Pulmonary artery endothelial cell (primary cell): ENCODE data around the gene SAE1. TPM values are rescaled to one million over a fixed set of nuclear protein-coding genes. Genes with fewer than 3 reads are reported as not detected.
A peak's percentile ranks its signal among the peaks of the same experiment; 100 is the strongest.
"Not testable (repeated sequence)": the region's sequence is repeated elsewhere in the genome, so short reads cannot be mapped to it uniquely, and the experiment has no call there.

Experiments
- DNase-seq: peaks from one replicate; pipeline ENCODE4 v3.0.0-alpha.2; 2011; ENCODE audit warnings: low read depth, low spot score
- total RNA-seq: library from RNA; depleted of rRNA; stranded (reverse); fragments of >200 nt; gene quantifications from 2 replicates; pipeline ENCODE4 v1.2.3, GENCODE V29; 2014

Gene SAE1
- total RNA-seq, result 210 and 246 TPM in 2 replicates

DNA sequence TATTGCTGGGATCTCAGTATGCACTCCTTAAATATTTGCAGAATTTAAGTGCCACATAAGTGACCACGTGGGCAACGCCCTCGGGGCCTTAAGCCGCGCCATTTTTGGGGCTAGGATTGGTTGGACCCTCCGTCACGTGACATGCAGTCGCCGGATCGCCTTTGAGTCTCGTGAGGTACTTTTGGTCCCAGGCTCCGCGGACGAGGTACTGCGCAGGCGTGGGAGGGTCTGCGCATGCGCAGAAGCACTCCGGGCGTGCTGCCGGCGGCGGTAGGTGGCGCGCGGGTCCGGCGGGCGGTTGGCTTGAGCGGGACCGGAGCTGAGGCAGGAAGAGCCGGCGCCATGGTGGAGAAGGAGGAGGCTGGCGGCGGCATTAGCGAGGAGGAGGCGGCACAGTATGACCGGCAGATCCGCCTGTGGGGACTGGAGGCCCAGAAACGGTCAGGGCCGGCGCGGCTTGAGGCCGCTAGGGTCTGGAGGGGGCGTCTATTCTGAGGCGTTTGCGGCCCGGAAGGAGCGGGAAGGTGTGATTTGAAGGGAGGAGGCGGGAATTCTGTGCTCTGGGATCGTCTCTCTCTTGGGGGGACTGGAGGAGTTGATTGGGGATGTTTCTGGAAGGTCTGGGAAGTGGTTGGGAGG is at the start of gene SAE1:
Gene SAE1, plus strand, starts transcription at position 247 of the 639 bp plus-strand sequence. Its CDS starts 96 bp downstream, at position 343.
- peak; percentile 94 for DNase-seq

DNA sequence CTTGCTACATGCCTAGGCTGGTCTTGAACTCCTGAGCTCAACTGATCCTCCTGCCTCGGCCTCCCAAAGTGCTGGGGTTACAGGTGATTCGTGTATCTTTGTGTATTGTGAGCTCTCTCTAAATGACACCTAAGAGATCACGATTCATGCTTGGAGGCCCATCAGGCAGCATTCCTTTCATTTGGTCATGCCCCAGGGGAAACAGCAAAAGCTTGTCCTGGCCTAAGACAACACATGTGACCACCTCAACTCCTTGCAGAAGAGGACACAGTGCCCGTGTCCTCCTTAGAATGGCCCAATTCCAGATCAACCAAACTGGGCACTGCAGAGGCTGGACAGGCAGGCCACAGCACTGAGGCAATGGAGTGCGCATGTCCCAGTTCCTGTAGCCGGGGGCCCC is 49.5 kb upstream of the SAE1 start:
- no peak for DNase-seq

DNA sequence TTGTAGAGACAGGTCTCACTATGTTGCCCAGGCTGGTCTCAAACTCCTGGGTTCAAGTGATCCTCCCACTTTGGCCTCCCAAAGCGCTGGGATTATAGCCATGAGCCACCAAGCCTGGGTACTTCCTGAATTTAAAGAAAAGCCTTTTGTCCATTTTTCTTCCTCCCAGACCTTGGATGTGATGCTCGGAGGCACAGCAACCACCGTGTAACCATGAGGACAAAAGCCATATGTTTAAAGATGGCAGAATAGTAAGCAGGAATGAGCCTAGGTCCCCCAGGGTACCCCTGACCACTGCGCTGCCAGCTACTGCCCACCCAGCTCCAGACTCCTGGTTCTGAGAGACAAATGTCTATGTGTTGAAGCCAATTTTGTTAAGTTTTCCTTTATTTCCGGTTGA is 48.1 kb upstream of the SAE1 start:
- DNase-seq, result no peak

DNA sequence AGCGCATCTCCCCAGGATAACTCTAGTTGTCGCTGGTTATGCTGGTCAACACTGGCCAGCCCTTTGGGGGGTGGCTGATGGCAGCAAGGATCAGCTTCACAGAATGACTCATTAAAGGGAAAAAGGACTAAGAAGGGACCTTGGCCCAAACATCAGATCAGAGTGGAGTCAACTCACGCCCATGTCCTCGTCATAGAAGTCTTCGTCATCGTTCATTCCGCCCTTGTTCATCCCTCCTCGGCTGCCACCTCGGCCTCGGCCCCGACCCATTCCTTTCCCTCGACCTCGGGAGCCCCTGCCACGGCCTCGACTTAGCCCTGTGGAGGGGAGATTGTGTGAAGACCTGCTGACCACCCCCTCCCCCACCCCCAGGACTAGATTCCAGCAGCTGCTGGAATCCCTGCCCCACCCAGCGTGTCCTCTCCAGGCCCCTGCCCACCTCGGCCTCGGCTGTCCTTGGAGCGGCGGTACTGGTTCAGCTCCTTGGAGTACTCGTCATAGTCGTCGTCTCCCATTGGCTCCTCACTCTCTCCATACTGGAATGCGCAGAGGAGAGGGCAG is 45.7 kb upstream of the SAE1 start:
- no peak for DNase-seq

DNA sequence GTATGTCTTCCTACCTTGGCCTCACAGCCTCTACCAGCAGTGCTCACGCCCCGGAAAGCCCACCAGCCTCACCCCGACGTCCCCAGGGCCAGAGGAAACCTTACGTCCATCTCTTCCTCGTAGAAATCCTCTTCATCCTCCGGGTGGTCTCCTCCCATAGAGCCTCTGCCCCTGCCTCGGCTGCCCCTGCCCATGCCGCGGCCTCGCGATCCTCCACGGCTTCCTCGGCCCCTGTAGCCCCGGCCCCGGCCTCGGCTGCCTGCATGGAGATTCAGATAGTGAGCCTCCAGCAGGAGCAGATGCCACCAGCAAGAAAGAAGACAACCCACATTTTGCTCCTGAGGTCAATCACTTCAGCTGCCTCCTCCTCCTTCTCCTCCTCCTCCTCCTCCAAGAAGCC is 44.4 kb upstream of the SAE1 start:
- DNase-seq, result no peak

DNA sequence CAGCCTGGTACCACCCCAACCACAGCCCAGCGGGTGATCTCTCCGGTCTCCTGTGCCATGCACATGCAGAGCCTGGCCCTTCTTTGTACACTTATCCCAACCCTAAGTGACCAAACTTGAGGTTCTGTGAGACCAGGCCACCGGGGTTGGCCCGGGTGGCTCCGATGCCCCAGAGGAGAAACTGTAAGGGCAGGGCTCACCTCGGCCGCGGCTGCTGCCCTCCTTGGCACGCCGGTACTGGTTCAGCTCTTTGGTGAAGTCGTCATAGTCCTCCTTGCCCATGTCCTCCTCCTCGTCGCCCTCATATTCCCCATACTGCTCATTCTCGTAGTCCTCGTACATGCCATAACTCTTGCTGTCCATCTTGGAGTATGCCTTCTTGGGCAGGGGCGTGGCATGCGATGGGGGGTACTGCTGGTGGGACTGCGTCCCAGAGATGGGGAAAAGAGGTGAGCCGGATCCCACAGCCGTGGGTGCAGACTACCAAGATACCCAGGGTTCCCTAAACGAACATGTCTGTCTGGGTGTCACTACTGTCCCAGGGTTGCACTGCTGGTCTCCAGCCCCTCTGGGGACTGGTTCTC is 40.8 kb upstream of the SAE1 start:
- no peak for DNase-seq

DNA sequence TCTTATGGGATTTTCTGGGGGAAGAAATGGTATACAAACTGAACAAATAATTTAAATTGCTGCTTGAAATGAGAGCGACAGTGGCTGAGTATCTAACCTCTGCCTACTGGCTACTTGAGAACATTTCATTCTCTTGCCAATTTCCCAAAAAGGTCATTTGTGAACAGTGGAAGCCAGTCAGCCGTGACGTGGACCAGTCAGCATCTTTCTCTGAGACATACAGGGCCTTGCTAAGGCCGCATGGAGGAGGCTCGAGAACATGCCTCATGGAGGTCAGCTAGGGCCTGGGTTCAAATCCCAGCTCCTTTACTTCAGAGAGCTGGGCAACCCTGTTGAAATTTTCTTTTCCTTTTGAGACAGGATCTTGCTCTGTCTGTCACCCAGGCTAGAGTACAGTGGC is 37.4 kb upstream of the SAE1 start:
- DNase-seq, result no peak

DNA sequence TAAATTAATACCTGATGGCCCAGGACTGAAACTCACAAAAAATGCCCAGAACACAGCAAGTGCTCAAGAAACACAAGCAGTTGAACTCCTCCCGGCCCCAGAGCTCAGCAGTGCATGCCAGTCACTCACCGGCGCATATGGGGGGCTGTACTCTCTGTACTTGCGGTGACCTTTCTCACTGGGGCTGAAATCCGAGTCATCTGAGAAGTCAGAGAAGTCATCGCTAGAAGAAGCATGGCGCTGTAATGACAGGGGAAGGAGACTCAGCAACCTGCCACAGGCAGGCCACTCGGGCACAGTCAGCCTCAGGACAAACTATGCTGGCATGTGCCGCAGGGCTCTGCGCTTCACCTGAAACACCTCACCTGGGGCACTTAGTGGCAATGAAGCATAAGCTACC is 36.8 kb upstream of the SAE1 start:
- DNase-seq, result no peak

DNA sequence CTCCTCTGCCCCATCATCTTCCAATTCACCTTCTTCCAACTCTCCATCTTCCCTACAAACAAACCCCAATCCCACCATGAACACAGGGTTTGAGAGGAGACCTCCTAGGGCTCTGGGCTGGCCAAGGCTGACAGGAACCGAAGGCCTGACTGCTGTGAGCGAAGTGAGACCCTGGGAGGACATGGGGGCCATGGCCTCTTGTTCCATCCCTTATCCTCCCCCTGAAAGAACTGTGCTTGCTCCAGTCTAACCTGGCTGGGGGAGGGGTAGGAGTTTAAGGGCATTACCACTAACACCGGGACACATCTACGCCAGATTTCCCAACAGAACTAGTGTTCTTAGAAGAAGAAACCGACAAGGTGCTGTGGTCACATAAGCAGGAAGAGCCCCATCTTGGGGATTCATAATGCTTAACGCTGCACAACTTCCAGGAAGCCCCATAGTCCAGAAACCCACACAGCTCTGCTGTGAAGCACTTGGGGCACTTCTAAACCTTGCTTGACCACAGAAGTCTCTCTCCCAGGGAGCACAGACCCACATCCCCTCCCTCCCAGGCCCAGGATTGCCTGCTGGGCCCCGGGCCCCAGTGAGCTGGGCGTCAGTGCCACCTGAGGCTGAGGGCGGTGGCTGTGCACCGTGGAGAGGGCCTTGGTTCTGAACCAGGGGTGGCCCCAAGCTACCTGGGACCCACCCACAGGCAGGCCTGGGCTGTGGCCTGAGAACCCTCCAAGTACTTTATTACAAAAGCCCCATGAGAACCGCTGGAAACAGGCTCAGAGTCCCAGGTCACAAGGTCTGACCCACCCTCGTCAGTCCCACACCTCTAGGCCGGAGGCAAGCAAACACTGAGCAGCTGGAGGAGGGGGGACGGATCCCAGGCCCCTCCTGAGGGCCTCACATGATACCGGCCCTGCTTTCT is 35.8 kb upstream of the SAE1 start:
- no peak for DNase-seq

DNA sequence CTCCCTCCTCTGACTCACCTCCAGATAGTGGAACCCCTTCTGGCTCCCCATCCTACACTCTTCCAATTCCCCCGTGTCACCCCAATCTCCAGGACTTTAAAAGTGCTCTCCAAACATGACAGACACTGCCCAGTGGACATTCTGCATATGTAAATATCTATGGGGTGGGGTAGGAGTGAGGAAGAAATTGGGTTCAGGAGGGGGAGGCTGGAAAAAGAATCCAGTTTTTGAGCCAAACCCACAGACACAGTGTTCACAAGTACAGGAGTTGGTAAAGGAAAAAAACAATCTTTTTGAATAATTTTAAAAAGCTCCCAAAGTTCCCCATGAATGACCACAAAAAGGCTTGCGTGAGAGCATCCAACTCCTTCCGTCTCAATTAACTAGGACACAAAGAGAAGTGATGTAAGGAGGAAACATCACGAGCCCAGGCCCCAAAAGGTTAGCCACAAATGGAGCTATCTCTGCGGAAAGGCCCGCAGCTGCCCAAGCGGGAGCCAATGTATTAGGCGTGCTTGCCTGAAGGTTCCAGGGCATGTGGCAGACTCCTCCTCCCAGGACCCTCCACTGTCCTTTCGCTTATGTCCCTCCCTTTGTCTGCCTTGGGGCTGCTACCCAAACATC is 35.0 kb upstream of the SAE1 start:
- DNase-seq, result no peak

DNA sequence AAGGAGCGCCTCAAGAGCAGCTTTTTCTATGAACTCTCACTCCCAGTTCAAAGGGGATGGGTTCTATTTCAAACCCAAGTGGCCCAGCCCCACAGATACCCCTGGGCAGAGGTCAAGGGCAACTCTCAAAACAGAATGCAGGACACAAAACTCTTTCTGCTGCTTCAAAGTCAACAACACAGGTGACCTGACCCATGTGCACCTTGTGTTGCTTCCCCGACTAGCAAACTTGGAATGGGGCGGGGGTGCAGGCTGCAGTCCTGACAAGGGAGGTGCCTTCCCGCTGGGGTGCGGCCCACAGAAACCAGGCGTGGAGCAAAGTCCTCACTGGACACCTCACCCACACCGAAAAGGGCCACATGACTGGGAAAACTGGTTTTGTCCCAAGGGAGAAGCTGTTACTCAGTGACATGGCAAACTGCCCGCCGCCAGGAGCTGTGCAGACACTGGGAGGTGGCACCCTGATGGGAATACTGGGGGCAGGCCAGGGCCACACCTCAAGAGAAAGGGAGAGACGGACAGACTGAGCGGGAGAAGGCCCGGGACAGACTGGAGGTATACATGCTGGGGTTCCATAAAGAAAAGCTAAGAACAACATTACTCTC is 34.4 kb upstream of the SAE1 start:
- no peak for DNase-seq

DNA sequence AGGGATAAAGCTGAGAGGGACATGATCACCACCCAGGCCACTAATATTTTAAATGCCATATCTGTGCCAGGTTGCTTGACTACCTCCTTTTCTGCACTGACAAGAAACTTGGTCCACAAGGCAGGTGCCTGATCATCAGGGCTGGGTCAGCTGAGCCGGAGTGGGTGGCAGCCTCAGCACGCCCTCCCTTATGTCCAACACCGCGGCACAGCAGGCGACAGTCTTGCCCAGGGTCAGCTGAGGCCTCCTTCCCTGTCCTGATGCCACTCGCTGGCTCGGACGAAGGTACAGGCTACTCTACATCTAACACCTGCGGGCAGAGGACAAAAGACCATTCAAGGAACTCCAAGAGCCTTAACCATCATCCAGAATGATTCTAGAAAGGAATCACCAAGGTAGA is 33.9 kb upstream of the SAE1 start:
- no peak for DNase-seq

DNA sequence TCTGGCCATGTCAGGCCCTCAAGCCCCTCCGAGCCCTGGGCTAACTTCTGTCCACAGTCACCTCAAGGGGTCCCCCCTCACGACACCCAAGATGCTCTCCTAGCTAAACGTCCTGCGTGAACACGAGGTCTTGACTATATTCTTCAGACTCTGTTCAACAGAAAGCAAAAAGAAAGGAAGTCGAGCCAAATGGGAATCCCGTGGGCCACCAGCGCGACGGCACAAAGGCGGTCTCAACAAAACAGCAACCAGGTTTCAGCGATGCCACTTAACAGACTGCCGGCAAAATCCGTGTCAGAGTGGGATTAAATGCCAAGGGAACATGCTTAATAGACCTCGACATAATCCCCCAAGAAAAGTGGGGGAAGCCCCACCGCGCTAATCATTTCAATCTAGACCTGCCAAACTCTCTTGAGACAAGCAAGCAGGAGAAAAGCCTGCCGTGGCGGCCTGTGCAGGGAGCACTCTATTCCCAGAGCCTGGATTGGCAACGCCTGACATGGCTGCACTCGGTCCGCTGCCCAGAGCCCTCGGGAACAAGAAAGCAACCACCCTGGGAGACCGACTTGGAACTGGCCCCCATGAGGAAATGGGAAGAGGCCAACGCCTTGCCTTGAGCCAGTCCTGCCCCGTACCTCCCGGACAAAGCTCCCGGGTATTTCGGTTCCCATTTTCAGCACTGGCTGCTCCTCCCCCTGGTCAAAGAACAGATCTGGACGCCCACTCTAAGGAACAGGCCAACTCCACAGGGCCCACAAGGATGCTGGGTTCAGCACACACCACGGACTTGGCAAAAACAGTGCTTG is 33.0 kb upstream of the SAE1 start:
- no peak for DNase-seq

DNA sequence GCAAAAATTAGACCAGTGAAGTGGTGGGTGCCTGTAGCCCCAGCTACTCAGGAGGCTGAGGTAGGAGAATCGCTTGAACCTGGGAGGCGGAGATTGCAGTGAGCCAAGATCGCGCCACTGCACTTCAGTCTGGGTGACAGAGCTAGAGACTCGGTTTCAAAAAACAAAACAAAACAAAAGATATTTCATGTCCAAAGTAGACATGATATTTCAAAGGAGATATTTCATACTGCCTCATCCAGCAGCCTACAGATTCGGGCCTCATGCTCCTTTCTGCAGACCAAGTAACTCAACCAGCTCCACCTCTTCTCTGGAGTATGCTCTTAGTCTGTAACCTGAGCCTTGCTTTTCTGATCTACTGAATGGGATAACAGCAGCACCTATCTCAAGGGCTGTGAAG is 32.0 kb upstream of the SAE1 start:
- DNase-seq, result no peak

DNA sequence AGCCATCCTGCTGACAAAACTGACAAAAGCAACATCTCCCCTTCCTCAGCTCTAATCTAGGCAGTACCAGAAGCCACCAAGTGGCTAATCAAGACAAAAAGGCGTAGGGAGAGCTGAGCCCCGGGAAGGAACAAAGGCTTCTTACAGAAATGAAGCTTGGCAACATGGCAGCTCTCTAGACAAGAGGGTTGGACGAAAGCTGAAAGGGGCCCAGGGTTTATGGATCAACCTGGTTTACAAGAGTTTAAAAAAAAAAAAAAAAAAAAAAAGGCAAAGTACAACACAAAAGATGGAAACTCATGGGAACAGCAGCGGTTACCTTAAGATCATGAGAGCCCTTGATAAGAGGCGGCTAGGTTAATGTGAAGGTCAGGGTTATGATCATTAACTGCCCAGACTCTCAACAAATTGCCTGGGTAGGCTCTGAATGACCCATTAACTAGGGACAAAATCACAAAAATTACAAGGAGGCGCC is 31.0 kb upstream of the SAE1 start:
- no peak for DNase-seq

DNA sequence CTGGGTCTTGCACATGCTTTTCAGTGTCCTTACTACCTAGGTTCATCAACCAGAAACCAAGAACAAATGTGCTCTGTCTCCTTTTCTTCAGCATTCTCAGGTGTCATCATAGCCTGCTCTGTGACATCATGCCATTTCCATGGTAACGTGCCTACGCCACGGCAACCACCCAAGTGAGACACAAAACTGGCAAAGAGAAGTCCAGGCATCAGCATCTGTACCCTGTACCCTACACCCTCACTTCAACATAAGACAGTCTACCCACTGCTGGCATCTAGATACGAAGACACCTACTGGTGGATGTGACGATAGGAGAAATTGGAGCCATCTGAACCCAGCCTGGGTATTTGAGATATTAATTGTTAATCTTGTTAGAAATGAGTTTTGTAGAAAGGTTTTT is 30.3 kb upstream of the SAE1 start:
- no peak for DNase-seq

DNA sequence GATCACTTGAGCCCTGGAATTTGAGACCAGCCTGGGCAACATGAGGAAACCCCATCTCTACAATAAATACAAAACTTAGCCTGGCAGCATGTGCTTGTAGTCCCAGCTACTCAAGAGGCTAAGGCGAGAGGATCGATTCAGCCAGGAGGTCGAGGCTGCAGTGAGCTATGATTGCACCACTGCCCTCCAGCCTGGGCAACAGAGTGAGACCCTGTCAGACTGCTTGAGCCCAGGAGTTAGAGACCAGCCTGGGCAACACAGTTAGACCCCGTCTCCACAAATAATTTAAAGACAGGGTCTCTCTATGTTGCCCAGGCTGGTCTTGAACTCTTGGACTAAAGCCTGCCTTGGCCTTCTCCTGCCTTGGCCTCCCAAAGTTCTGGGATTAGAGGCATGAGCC is 29.5 kb upstream of the SAE1 start:
- DNase-seq, result not testable (repeated sequence)

DNA sequence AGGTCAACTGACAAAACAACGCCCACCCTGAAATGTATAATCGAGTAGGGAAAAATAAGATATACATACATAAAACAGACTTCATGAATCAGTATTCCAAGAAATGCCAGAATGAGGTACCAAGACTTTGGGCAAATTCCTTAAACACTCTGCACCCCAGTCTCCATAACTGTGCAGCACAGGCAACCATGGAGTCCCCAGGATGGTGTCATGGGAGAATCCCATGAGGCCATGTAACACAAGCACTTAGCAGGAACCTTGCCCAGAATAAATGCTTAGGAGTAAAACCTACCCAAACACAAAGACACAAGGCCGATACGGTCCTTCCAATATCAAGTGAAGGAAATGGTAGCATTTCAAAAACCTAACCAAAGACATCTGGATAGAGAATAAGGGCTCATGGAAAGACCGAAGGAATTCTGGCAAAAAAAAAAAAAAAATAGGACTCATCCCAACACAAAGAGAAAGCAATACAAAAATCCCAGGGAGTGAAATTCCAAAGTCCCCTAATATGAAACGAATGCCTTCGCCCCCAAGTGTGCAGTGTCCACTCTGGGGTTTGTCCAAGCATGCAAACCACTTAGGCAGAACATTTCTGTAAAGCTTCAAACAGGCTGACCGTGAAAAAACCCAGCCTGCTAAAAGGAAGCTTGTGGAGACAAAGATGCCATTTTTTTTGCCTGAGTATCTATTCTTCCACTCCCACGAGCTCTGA is 28.1 kb upstream of the SAE1 start:
- no peak for DNase-seq

DNA sequence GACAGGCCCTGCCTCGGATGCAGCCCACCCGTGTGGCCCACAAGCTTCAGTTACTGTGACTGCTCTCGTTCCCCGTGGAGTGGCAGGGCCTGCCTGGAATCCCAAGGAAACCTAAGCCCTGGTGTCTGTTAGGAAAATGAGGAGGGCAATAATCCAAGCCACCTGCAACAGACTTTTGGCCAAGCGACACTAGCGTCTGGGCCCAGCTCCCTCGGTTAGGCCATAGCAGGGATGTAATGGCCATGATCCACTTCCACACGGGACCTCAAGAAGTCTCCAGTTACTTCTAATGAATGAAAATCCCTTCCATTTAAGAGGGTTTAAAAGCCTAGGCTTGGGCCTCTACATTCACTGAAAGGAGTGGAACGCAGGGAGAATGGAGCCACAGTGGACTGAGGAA is 26.0 kb upstream of the SAE1 start:
- no peak for DNase-seq

DNA sequence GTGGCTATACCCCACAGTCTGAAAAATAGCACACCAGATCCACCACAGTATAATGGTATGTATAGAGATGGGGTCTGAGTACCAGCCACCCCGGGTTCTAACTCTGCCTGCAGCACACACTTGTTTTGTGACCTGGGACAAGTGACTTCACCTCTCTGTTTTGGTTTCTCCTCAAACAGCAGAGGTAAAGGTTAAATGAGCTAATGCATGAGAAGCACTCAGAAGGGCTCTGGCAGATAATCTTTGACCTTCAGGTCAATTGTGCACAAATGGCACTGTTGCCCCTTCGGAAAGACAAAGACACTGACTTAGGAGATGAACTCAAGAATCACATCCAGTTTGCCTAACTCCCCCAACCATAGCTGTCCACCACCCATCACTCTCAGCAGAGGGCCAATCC is 24.8 kb upstream of the SAE1 start:
- DNase-seq, result no peak
